Thymus (tissue), 11 donors: ENCODE results near the gene SIRPB1. TPM values are rescaled to one million over a fixed set of nuclear protein-coding genes. Genes with fewer than 3 reads are reported as not detected.
"Not testable (repeated sequence)": the region's sequence is repeated elsewhere in the genome, so short reads cannot be mapped to it uniquely, and the experiment has no call there.

Experiments
- DNase-seq, 9 donors: peaks; one replicate each; pipeline ENCODE4 v3.0.0-alpha.2; 2013; ENCODE audit warnings: low spot score in 9 of 9, low read depth in 6 of 9, missing footprints in 1 of 9
- H3K27ac ChIP-seq, 2 donors: one replicate each; pipeline ENCODE4 v1.5.1; 2013; ENCODE audit warnings: control low read depth in 1 of 2, low read depth in 1 of 2, low read length in 1 of 2, mild to moderate bottlenecking in 1 of 2, moderate library complexity in 1 of 2
- H3K27me3 ChIP-seq, 2 donors: one replicate each; pipeline ENCODE4 v1.5.1; 2013; ENCODE audit warnings: low read length in 1 of 2; ENCODE audit not compliant: control insufficient read depth in 2 of 2, insufficient read depth in 1 of 2
- H3K36me3 ChIP-seq, 2 donors: one replicate each; pipeline ENCODE4 v1.5.1; 2013; ENCODE audit warnings: low read length in 1 of 2, mild to moderate bottlenecking in 1 of 2, moderate library complexity in 1 of 2; ENCODE audit not compliant: control insufficient read depth in 2 of 2, insufficient read depth in 2 of 2
- H3K4me1 ChIP-seq, 2 donors: one replicate each; pipeline ENCODE4 v1.5.1; 2013; ENCODE audit warnings: low read length in 2 of 2; ENCODE audit not compliant: control insufficient read depth in 2 of 2, insufficient read depth in 2 of 2
- H3K4me3 ChIP-seq, 2 donors: one replicate each; pipeline ENCODE4 v1.5.1; 2013; ENCODE audit warnings: low read length in 2 of 2, control low read depth in 1 of 2, mild to moderate bottlenecking in 1 of 2
- H3K9me3 ChIP-seq, 2 donors: one replicate each; pipeline ENCODE4 v1.5.1; 2013; ENCODE audit warnings: low read length in 1 of 2, mild to moderate bottlenecking in 1 of 2; ENCODE audit not compliant: control insufficient read depth in 2 of 2, insufficient read depth in 1 of 2
- WGBS: extraction: QIAGEN DNeasy Blood & Tissue Kit; methylation state at CpG from one replicate; pipeline ENCODE4 v1.1.7; 2013; 5-methylcytosine and 5-hydroxymethylcytosine counted together
- polyA plus RNA-seq: library from polyadenylated mRNA; stranded (reverse); fragments of 200-250 nt; gene quantifications from one replicate; pipeline ENCODE4 v1.2.3, GENCODE V29; 2013
- total RNA-seq: library from RNA; stranded (reverse); fragments of 120-200 nt; gene quantifications from one replicate; pipeline ENCODE4 v1.2.4, GENCODE V29; 2013
- donor health status: healthy.

Gene SIRPB1
- total and polyA plus RNA-seq, 2 donors, result 0.90 to 1.2 TPM

- Histone ChIP-seq H3K27me3 (no peaks in the 10 kb centered on the region), H3K27ac (no peak overlapping the region), H3K4me1 (peaks cover 0 to 3% of the 10 kb centered on the region in 2 donors), H3K4me3 (no peak overlapping the region), H3K36me3 (no peaks in the 10 kb centered on the region), H3K9me3 (no peaks in the 10 kb centered on the region)
- no peak for DNase-seq
- WGBS, result 96% methylated on average over 8 of the region's 8 CpGs
These were observed 24.5 kb upstream of the SIRPB1 start for GRCh38 chr20:1644101-1644962.

- not testable (repeated sequence) for H3K27ac ChIP-seq, H3K4me1 ChIP-seq, DNase-seq, H3K27me3 ChIP-seq, H3K4me3 ChIP-seq, H3K9me3 ChIP-seq, H3K36me3 ChIP-seq
- 97% methylated on average over 2 of the region's 2 CpGs for WGBS
These were observed 18.8 kb upstream of the SIRPB1 start for GRCh38 chr20:1638643-1639042.

GRCh38 chr20:1637755-1638154 is 17.9 kb upstream of the SIRPB1 start:
- Histone ChIP-seq H3K27me3 (no peaks in the 10 kb centered on the region), H3K27ac (no peak overlapping the region), H3K4me3 (no peak overlapping the region), H3K36me3 (no peaks in the 10 kb centered on the region), H3K9me3 (no peaks in the 10 kb centered on the region), H3K4me1 (no peaks in the 10 kb centered on the region)
- 95% methylated on average over 2 of the region's 2 CpGs for WGBS
- DNase-seq, result no peak

- Histone ChIP-seq H3K9me3 (no peaks in the 10 kb centered on the region), H3K36me3 (no peaks in the 10 kb centered on the region), H3K4me3 (no peak overlapping the region), H3K27ac (no peak overlapping the region), H3K27me3 (no peaks in the 10 kb centered on the region), H3K4me1 (no peaks in the 10 kb centered on the region)
- WGBS, result 76% methylated on average over 2 of the region's 2 CpGs
- DNase-seq, result no peak
These were observed 17.4 kb upstream of the SIRPB1 start for GRCh38 chr20:1637226-1637625.

GRCh38 chr20:1636621-1637020 is 16.8 kb upstream of the SIRPB1 start:
- Histone ChIP-seq H3K4me3 (no peak overlapping the region), H3K9me3 (no peaks in the 10 kb centered on the region), H3K27ac (no peak overlapping the region), H3K36me3 (no peaks in the 10 kb centered on the region), H3K4me1 (no peaks in the 10 kb centered on the region), H3K27me3 (no peaks in the 10 kb centered on the region)
- DNase-seq, result no peak
- WGBS, result 93% methylated on average over 2 of the region's 2 CpGs

- no peak overlapping the region for H3K27ac ChIP-seq
- 93% methylated on average over 10 of the region's 10 CpGs for WGBS
- no peak for DNase-seq
These were observed 15.6 kb upstream of the SIRPB1 start for GRCh38 chr20:1635291-1635979.

GRCh38 chr20:1633535-1633934 is 13.7 kb upstream of the SIRPB1 start:
- DNase-seq, result no peak
- WGBS, result 92% methylated on average over 4 of the region's 4 CpGs

More at GRCh38 chr20:1635291-1635979, 15.6 kb upstream of the SIRPB1 start:
- Histone ChIP-seq H3K4me3 (no peak overlapping the region), H3K4me1 (no peaks in the 10 kb centered on the region), H3K9me3 (no peaks in the 10 kb centered on the region), H3K27me3 (no peaks in the 10 kb centered on the region), H3K36me3 (peaks cover 0 to 2% of the 10 kb centered on the region in 2 donors)

GRCh38 chr20:1632178-1632577 is 12.4 kb upstream of the SIRPB1 start:
- Histone ChIP-seq H3K4me1 (no peaks in the 10 kb centered on the region), H3K27me3 (no peaks in the 10 kb centered on the region), H3K9me3 (no peaks in the 10 kb centered on the region), H3K4me3 (no peak overlapping the region), H3K36me3 (peaks cover 3 to 5% of the 10 kb centered on the region in 2 donors), H3K27ac (no peak overlapping the region)
- whole genome bisulfite sequencing, result 91% methylated on average over 4 of the region's 4 CpGs
- DNase-seq, result no peak

More at GRCh38 chr20:1633535-1633934, 13.7 kb upstream of the SIRPB1 start:
- no peaks in the 10 kb centered on the region for H3K4me1 ChIP-seq
- H3K9me3 ChIP-seq, result no peaks in the 10 kb centered on the region
- H3K4me3 ChIP-seq, result no peak overlapping the region
- H3K27ac ChIP-seq, result no peak overlapping the region
- H3K36me3 ChIP-seq, result peaks cover 3 to 5% of the 10 kb centered on the region in 2 donors
- no peaks in the 10 kb centered on the region for H3K27me3 ChIP-seq
